HepG2 (cell line): ENCODE data around the gene MYADML2. TPM values are rescaled to one million over a fixed set of nuclear protein-coding genes. Genes with fewer than 3 reads are reported as not detected.

Experiments used
- CSRNP2 ChIP-seq: sonication (generic); formaldehyde crosslinking; conservative IDR thresholded peaks from 2 replicates; pipeline ENCODE4 v1.8.0; 2022; ENCODE audit warnings: low read depth, missing genetic modification reagents
- ERF ChIP-seq: IDR thresholded peaks from 2 replicates; pipeline ENCODE4 v1.6.1; 2018; ENCODE audit warnings: missing biosample characterization, missing genetic modification reagents
- FOXA3 ChIP-seq: IDR thresholded peaks from 2 replicates; pipeline ENCODE4 v1.6.1; 2016; ENCODE audit warnings: missing genetic modification reagents, missing compliant biosample characterization
- HDAC1 ChIP-seq: sonication (generic); formaldehyde crosslinking; IDR thresholded peaks from 2 replicates; pipeline ENCODE4 v1.5.1; 2020; ENCODE audit warnings: mild to moderate bottlenecking, missing genetic modification reagents
- HNRNPH1 ChIP-seq: fragments of 200-400 bp; formaldehyde crosslinking; optimal IDR thresholded peaks from 2 replicates; pipeline ENCODE3; 2017; ENCODE audit warnings: mild to moderate bottlenecking, low read depth, low read length
- KMT2A ChIP-seq: sonication (generic); formaldehyde crosslinking; IDR thresholded peaks from 2 replicates; pipeline ENCODE4 v1.4.0; 2020; ENCODE audit warnings: missing genetic modification reagents
- SP2 ChIP-seq: sonication (generic); formaldehyde crosslinking; IDR thresholded peaks from 2 replicates; pipeline ENCODE4 v1.5.1; 2020; ENCODE audit warnings: mild to moderate bottlenecking, missing genetic modification reagents
- STAG1 ChIP-seq: sonication (generic); formaldehyde crosslinking; IDR thresholded peaks from 2 replicates; pipeline ENCODE4 v1.4.0; 2020; ENCODE audit warnings: missing genetic modification reagents
- ZBTB43 ChIP-seq: sonication (generic); formaldehyde crosslinking; conservative IDR thresholded peaks from 2 replicates; pipeline ENCODE4 v1.4.0; 2020; ENCODE audit warnings: missing genetic modification reagents
- ZFY ChIP-seq: sonication (generic); formaldehyde crosslinking; IDR thresholded peaks from 2 replicates; pipeline ENCODE4 v1.4.0; 2020; ENCODE audit warnings: missing genetic modification reagents
- ZNF414 ChIP-seq: sonication (generic); formaldehyde crosslinking; IDR thresholded peaks from 2 replicates; pipeline ENCODE4 v1.5.0; 2020; ENCODE audit warnings: missing genetic modification reagents
- ZNF552 ChIP-seq: sonication (generic); formaldehyde crosslinking; IDR thresholded peaks from 2 replicates; pipeline ENCODE4 v1.9.0; 2022; ENCODE audit warnings: missing genetic modification reagents, mild to moderate bottlenecking, borderline replicate concordance
- ZNF687 ChIP-seq: sonication (generic); formaldehyde crosslinking; IDR thresholded peaks from 2 replicates; pipeline ENCODE4 v1.5.1; 2020; ENCODE audit warnings: mild to moderate bottlenecking, missing genetic modification reagents, moderate library complexity
- ZNF724P ChIP-seq: sonication (generic); formaldehyde crosslinking; IDR thresholded peaks from 2 replicates; pipeline ENCODE4 v1.8.0; 2022; ENCODE audit warnings: missing genetic modification reagents, borderline replicate concordance
- ZNF761 ChIP-seq: sonication (generic); formaldehyde crosslinking; conservative IDR thresholded peaks from 2 replicates; pipeline ENCODE4 v1.4.0; 2020; ENCODE audit warnings: mild to moderate bottlenecking, missing genetic modification reagents
- ZNF883 ChIP-seq: sonication (generic); formaldehyde crosslinking; IDR thresholded peaks from 2 replicates; pipeline ENCODE4 v1.5.1; 2020; ENCODE audit warnings: mild to moderate bottlenecking, missing genetic modification reagents; ENCODE audit errors: not compliant biosample characterization
- polyA plus RNA-seq, 8 experiments: library from polyadenylated mRNA; depleted of rRNA in 3 of 8; stranded (reverse) in 7 of 8; unstranded in 1 of 8; fragments of >200 nt; fragmentation: Illumina TruSeq in 4 of 8; extraction: Trizol in 4 of 8; gene quantifications; 2 replicates each; pipeline versions ENCODE4 v1.2.1 to v1.2.3, GENCODE V29; 2011 to 2016; ENCODE audit warnings: low read depth in 4 of 8, missing spikeins in 1 of 8, mixed read lengths in 1 of 8; ENCODE audit not compliant: insufficient read depth in 1 of 8
- total RNA-seq, 5 experiments: library from RNA; depleted of rRNA; stranded (reverse); fragments of >200 nt; fragmentation: Illumina TruSeq; extraction: Trizol; gene quantifications; 2 replicates each; pipeline ENCODE4 v1.2.3, GENCODE V29; 2016; ENCODE audit warnings: low read depth in 1 of 5
- TF ChIP-seq, protein P1 (sequence below): sonication (generic); formaldehyde crosslinking; IDR thresholded peaks from 2 replicates; pipeline ENCODE4 v1.4.0; 2020; ENCODE audit warnings: missing genetic modification reagents, borderline replicate concordance

Gene MYADML2
- total and polyA plus RNA-seq, 2 of the 13 experiments (the other 11 are each of a cell fraction or from before 2014, with no cell fraction given), result not detected

DNA sequence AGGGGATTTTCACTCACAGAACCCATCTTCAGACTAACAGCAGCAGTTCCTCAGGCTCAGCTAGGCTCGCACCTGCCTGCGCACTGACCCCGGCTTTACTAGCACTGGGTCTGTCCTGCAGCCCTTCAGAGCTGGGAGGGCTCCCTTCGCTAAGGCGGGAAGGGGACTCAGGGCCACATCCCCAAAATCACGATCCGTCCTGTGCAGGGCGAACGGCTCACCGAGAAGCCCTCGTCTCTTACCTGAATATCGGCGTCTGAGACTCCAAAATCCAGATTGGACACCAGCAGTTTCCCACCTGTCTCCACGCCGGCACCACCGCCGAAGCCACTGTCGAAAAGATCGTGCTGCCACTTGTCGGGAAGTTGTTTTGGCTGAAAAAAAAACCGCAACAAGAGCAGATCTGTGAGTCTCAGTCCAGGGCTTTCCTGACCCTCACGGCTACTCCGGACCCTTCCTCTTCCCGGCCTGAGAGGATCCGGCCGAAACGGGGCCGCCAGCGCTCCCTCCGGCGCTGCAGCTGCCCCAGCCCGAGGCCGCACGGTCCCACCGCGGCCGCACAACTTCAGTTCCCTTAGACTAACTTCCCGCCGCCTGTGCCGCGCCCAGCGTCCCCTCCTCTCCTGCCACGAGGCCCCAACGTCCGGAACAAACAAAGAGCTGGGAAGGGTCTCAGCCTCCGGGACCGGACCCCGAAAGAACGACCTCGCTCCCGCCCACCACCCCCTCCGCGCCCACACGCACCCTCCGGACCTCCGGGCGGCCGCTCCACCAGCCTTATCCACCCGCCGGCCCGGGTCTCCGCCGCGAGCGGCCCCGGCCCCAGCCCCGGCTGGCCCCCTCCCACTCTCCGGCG, 56.4 kb downstream of the MYADML2 start (continued):
- TF ChIP-seq KMT2A (CRISPR knock-in tag) (0 out of 2 replicates have a peak, but pooled peaks have one; percentile 49), ZNF724P (no peak), ZNF687 (CRISPR knock-in tag) (peak; percentile 42), STAG1 (CRISPR knock-in tag) (no peak), ERF (CRISPR knock-in tag) (no peak), HNRNPH1 (no peak), ZFY (CRISPR knock-in tag) (no peak), CSRNP2 (no peak), HDAC1 (CRISPR knock-in tag) (0 out of 2 replicates have a peak, but pooled peaks have one; percentile 22), ZNF761 (CRISPR knock-in tag) (no peak), ZNF414 (CRISPR knock-in tag) (no peak), ZNF552 (no peak), ZBTB43 (CRISPR knock-in tag) (no peak; the same call in 1 of the 2 replicates), ZNF883 (no peak), FOXA3 (CRISPR knock-in tag) (no peak), SP2 (CRISPR knock-in tag) (0 out of 2 replicates have a peak, but pooled peaks have one; percentile 28)
- TF ChIP-seq, protein P1, sequence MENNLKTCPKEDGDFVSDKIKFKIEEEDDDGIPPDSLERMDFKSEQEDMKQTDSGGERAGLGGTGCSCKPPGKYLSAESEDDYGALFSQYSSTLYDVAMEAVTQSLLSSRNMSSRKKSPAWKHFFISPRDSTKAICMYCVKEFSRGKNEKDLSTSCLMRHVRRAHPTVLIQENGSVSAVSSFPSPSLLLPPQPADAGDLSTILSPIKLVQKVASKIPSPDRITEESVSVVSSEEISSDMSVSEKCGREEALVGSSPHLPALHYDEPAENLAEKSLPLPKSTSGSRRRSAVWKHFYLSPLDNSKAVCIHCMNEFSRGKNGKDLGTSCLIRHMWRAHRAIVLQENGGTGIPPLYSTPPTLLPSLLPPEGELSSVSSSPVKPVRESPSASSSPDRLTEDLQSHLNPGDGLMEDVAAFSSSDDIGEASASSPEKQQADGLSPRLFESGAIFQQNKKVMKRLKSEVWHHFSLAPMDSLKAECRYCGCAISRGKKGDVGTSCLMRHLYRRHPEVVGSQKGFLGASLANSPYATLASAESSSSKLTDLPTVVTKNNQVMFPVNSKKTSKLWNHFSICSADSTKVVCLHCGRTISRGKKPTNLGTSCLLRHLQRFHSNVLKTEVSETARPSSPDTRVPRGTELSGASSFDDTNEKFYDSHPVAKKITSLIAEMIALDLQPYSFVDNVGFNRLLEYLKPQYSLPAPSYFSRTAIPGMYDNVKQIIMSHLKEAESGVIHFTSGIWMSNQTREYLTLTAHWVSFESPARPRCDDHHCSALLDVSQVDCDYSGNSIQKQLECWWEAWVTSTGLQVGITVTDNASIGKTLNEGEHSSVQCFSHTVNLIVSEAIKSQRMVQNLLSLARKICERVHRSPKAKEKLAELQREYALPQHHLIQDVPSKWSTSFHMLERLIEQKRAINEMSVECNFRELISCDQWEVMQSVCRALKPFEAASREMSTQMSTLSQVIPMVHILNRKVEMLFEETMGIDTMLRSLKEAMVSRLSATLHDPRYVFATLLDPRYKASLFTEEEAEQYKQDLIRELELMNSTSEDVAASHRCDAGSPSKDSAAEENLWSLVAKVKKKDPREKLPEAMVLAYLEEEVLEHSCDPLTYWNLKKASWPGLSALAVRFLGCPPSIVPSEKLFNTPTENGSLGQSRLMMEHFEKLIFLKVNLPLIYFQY (CRISPR knock-in tag), result no peak
